HAP-1 (cell line): ENCODE measurements around the gene AEBP2.

Experiments
- DNase-seq, 2 experiments: peaks; one replicate each; pipeline ENCODE4 v3.0.0-alpha.2; 2016 to 2020; ENCODE audit warnings: low spot score in 2 of 2
- H3K27me3 ChIP-seq: fragments of 250-450 bp; sonication (Bioruptor Pico); 2 replicates; pipeline ENCODE4 v1.5.1; 2020; ENCODE audit warnings: low read depth, mild to moderate bottlenecking, moderate library complexity
- H3K36me3 ChIP-seq: fragments of 250-450 bp; sonication (Bioruptor Pico); replicated peaks from 2 replicates; pipeline ENCODE4 v1.5.1; 2020; ENCODE audit warnings: mild to moderate bottlenecking
- H3K4me1 ChIP-seq: fragments of 250-450 bp; sonication (Bioruptor Pico); 2 replicates; pipeline ENCODE4 v1.5.1; 2020; ENCODE audit warnings: mild to moderate bottlenecking
- H3K4me3 ChIP-seq: fragments of 250-450 bp; sonication (Bioruptor Pico); 2 replicates; pipeline ENCODE4 v1.5.1; 2020; ENCODE audit warnings: mild to moderate bottlenecking, moderate library complexity
- H3K9me3 ChIP-seq: fragments of 250-450 bp; sonication (Bioruptor Pico); 2 replicates; pipeline ENCODE4 v1.5.1; 2020; ENCODE audit warnings: mild to moderate bottlenecking, moderate library complexity
- in situ Hi-C: fragments of 300-500 bp; cut with MboI; formaldehyde crosslinking; loops from 3 replicates; pipeline ENCODE4 v1.14.3; 2020; ENCODE audit warnings: low sequenced_read_pairs, inconsistent platforms, mixed read lengths

Gene AEBP2

DNA sequence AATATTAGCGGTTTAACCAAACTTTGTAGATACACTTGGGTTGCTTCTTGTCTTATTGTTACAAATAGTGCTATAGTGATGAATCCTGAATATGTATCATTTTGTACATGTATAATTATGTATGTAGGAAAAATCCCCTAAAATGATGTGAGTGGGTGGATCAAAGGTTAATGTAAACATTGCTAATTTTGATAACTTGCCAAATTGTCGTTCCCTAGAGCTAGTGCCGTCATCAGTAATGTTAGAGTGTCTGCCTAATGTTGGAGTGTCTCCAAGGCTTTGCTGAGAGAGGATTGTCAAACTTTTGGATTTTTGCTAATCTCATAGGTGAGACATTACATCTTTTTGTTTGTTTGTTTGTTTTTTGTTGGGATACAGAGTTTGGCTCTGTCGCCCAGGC is 44.4 kb downstream of the AEBP2 start:
- H3K4me3 ChIP-seq: no peak overlapping the region
- DNase-seq: no peak
- H3K9me3 ChIP-seq: no peaks in the 10 kb centered on the region
- H3K36me3 ChIP-seq: peaks cover 46% of the 10 kb centered on the region
- no peaks in the 10 kb centered on the region for H3K4me1 ChIP-seq
- in situ Hi-C loops: no loop called here
- H3K27me3 ChIP-seq: no peaks in the 10 kb centered on the region

DNA sequence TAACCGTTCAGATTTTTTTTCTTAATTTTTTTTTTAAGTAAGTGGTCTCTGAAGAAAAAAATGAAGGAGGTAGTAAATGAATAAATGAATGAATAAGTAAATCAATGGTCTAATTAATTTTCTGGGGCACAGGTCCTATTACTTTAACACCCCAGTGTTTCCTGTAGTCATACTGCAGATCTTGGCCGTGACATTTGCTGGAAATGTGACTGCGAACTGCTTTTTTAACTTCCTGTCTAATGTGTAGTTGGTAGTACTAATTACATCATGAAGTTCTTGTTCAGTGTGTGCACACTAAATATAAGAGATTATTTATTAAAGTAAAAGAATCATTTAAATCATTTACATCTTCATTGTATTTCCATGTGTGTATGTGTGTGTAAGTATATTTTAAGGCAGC is 45.4 kb downstream of the AEBP2 start:
- Histone ChIP-seq H3K4me3 (no peak overlapping the region), H3K36me3 (peaks cover 41% of the 10 kb centered on the region), H3K27me3 (no peaks in the 10 kb centered on the region), H3K9me3 (no peaks in the 10 kb centered on the region), H3K4me1 (no peaks in the 10 kb centered on the region; the same call in 1 of the 2 replicates)
- no peak for DNase-seq
- in situ Hi-C loops: no loop called here

DNA sequence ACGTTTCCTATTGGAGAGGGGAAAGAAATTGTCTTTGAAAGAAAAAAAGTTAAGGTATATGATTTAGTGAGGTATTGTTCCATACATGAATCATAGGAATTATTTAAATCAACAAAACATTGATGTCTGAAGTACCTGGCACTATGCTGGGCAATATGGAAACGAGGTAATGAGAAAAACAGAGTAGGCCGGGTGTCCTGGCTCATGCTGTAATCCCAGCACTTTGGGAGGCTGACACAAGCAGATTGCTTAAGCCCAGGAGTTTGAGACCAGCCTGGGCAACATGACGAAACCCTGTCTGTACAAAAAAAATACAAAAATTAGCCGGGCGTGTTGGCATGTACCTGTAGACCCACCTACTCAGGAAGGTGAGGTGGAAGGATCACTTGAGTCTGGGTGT is 45.9 kb downstream of the AEBP2 start:
- no peaks in the 10 kb centered on the region for H3K27me3 ChIP-seq
- H3K9me3 ChIP-seq: no peaks in the 10 kb centered on the region
- peaks cover 36% of the 10 kb centered on the region for H3K36me3 ChIP-seq
- in situ Hi-C loops: no loop called here
- DNase-seq: no peak
- no peaks in the 10 kb centered on the region; the same call in 1 of the 2 replicates for H3K4me1 ChIP-seq
- H3K4me3 ChIP-seq: no peak overlapping the region

DNA sequence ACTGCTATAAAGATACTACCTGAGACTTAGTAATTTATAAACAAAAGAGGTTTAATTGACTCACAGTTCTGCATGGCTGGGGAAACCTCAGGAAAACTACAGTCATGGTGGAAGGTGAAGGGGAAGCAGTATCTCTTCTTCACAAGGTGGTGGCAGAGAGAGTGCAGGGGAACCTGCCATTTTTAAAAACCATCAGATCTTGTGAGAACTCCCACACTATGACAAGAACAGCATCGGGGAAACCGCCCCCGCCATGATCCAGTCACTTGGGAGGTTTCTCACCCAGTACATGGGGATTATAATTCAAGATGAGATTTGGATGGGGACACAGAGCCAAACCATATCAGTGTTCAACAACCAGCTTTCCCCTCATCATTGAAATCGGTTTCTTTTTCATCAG is 49.9 kb downstream of the AEBP2 start:
- in situ Hi-C loops: no loop called here
- Histone ChIP-seq H3K4me1 (peaks cover 14% of the 10 kb centered on the region), H3K27me3 (no peaks in the 10 kb centered on the region)

DNA sequence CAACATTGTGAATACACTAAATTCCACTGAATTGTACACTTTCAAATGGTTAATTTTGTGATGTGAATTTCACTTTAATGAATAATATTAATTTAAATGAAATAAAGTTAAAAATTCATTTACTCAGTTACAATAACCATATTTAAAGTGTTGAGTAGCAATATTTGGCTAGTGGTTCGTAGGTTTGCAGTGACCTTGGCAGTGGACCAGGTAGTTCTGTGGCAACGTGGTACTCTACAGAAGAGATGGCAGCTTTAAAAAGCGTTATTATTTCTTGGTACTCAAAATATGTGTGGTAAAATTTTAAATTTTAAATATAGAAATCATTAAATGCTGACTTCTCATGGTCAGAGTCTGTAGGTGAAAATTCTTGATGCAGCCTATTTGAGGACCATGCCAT is 51.6 kb downstream of the AEBP2 start:
- Histone ChIP-seq H3K4me3 (no peak overlapping the region), H3K27me3 (no peaks in the 10 kb centered on the region), H3K36me3 (peaks cover 37% of the 10 kb centered on the region), H3K4me1 (peaks cover 21% of the 10 kb centered on the region), H3K9me3 (no peaks in the 10 kb centered on the region)
- in situ Hi-C loops: no loop called here
- no peak for DNase-seq

More for the DNA sequence above, 49.9 kb downstream of the AEBP2 start:
- Histone ChIP-seq H3K36me3 (peaks cover 26% of the 10 kb centered on the region), H3K9me3 (no peaks in the 10 kb centered on the region), H3K4me3 (no peak overlapping the region)
- no peak for DNase-seq

DNA sequence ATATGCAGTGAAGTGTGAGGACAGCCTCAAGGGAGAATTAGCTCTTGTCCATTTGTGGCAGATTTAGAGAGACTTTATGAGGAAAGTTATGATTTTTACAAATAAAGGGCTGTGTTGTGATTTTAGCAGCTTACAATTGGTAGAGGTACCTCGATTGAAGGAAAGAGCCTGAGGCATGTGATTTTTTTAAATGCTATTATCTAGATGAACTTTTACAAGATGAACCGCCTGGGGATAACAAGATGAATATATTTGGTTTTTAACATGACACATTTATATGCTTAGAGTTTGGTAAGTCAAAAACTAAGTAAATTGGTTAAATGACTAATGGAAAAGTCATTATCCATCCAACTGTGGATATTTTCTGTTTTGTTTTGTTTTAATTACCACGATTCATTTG is 52.6 kb downstream of the AEBP2 start:
- no peaks in the 10 kb centered on the region for H3K9me3 ChIP-seq
- H3K4me3 ChIP-seq: no peak overlapping the region
- in situ Hi-C loops: no loop called here
- peaks cover 23% of the 10 kb centered on the region for H3K4me1 ChIP-seq
- H3K27me3 ChIP-seq: no peaks in the 10 kb centered on the region
- peaks cover 32% of the 10 kb centered on the region for H3K36me3 ChIP-seq
- DNase-seq: peak in 1 of 2 experiments; percentile 62

DNA sequence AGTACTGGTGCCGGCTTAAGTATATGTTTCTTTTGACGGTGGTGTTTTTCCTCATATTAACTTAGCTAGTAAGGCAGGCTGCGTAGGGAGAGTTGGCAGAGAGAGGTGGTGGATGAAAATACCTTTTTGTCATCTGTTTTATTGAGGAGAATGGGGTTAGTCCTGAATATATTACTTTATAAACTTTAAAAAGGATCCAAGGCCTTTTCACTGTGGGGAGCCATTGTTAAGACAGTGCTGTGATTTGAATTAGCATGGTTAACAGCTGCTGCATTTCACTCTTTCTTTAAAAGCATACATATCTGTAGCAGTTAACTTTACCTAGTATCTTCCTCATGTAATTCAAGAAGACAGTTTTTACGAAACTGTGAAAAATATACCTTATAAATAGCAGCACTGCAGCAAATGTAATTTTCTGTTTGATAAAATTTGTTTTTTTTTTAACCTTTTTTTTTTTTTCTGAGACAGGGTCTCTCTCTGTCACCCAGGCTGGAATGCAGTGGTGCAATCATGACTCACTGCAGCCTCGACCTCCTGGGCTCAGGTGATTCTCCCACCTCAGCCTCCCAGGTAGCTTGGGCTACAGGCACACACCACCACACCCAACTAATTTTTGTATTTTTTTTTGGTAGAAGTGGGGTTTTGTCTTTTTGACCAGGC is 57.1 kb downstream of the AEBP2 start:
- H3K36me3 ChIP-seq: peaks cover 54% of the 10 kb centered on the region
- no peaks in the 10 kb centered on the region for H3K9me3 ChIP-seq
- no peaks in the 10 kb centered on the region for H3K27me3 ChIP-seq
- H3K4me3 ChIP-seq: no peak overlapping the region
- peaks cover 18% of the 10 kb centered on the region for H3K4me1 ChIP-seq
- peak in 1 of 2 experiments; percentile 40 for DNase-seq
- in situ Hi-C loops: no loop called here

DNA sequence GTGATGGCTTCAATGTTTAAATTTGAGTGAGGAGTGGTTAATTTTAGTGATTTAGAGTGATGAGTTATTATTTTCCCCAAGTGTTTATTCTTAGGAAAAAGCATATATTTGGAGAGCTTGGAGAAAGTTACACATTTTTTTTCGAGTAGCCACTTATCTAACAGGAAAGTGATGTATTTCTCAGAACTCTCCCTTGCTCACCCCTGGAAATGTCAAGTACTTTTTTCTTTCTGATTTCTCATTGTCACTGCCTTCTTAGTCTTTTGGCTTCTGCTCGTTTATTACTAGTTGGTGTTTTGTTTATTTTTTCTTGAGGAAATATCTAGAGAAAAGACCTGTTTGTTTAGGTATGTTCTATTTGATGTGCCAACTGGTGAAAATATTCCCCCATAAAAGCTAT is 58.8 kb downstream of the AEBP2 start:
- no peaks in the 10 kb centered on the region for H3K9me3 ChIP-seq
- peaks cover 9% of the 10 kb centered on the region for H3K4me1 ChIP-seq
- peaks cover 67% of the 10 kb centered on the region for H3K36me3 ChIP-seq
- DNase-seq: no peak
- no peaks in the 10 kb centered on the region for H3K27me3 ChIP-seq
- H3K4me3 ChIP-seq: no peak overlapping the region
- in situ Hi-C loops: no loop called here

DNA sequence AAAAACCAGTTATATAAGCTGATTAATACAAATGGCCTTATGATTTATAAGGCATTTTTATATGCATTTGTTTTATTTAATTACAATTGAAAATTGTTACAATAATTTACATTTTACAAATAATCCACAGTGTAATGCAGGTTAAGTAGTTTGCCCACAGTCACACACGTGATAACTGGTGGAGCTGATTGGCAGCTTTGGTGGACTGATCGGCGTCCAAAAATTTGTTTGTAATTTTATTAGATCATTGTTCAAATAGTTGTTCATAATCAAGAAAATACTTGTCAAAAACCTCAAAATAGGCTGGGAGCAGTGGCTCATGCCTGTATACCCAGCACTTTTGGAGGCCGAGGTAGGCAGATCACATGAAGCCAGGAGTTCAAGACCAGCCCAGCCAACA is 59.7 kb downstream of the AEBP2 start:
- Histone ChIP-seq H3K9me3 (no peaks in the 10 kb centered on the region), H3K27me3 (no peaks in the 10 kb centered on the region), H3K4me3 (no peak overlapping the region), H3K4me1 (peaks cover 9% of the 10 kb centered on the region), H3K36me3 (peaks cover 61% of the 10 kb centered on the region)
- no peak for DNase-seq
- in situ Hi-C loops: no loop called here

DNA sequence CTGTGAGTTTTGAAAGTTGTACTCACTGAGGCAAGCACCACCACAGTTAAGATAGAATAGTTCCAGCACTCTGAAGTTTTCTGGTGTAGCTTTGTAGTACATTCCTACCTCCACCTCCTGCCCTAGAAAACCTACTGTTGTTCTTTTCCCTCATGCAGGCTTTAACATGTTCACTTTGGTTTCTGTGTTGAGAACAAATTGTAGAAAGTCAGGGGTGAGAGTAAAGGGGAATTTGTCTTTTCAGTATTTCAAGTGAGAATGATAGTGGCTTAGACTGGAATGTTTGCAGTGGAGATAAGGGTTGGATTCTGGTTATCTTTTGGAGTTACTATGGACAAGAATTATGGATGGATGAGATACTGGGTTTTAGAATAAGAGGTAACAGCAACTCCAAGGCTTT is 67.2 kb downstream of the AEBP2 start:
- Histone ChIP-seq H3K27me3 (no peaks in the 10 kb centered on the region), H3K4me3 (no peak overlapping the region), H3K9me3 (no peaks in the 10 kb centered on the region), H3K36me3 (peaks cover 53% of the 10 kb centered on the region), H3K4me1 (no peaks in the 10 kb centered on the region)
- no peak for DNase-seq
- in situ Hi-C loops: no loop called here

DNA sequence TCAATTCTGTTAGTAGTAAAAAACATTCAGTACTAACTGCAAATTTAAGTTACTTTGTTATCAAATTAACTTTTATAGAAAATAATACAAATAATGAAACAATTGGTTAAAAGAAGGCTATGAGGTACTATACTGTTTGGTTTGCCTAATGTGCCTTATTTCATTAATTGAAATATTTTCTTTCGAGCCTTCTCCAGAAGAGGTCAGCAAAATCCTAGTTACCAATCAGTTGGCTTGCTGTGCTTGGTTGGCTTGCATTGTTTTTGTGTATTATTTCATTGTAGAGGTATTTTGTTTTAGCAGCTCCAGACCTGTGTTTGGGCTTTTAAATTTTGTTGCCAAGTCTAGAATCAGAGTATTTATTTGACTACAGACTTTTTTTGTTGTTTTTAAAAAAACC is 68.5 kb downstream of the AEBP2 start:
- Histone ChIP-seq H3K9me3 (no peaks in the 10 kb centered on the region), H3K4me3 (no peak overlapping the region), H3K27me3 (no peaks in the 10 kb centered on the region), H3K36me3 (peaks cover 56% of the 10 kb centered on the region), H3K4me1 (no peaks in the 10 kb centered on the region)
- DNase-seq: no peak
- in situ Hi-C loops: no loop called here

DNA sequence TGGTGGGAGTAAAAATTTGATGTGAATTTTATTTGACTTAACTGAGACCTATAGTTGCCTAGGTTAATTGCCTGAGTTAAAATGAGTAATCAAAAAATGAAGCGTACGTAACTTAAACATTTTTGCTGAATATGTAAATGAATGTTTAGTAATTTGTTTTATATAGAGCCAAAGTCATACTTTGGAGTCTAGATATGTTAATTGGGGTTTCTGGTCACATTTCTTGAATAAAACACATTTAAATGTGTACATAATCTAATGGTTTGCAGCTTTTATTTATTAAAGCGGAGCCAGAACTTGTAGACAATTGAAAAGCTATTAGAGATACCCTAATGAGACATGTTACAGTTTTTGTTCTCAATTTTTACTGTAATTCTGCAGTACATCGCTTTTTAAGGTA is 71.2 kb downstream of the AEBP2 start:
- in situ Hi-C loops: no loop called here
- peaks cover 56% of the 10 kb centered on the region for H3K36me3 ChIP-seq

DNA sequence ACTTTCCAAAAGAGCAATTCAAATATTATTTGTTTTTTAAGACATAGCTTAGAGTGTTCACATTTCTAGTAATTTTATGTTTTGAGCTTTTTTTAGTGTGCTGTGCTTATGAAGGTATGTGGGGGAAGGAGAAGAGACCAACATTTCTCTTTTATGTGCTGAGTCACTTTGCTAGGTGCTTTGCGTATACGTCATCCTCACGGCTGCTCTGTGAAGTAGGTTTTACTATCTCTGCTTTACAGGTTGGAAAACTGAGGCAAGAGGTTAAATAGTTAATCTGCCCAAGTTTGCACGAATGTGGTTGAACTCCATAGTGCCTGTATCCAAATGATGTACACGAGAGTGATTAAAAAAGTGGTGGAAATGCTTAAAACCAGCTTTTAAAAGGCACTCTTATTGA is 75.9 kb downstream of the AEBP2 start:
- H3K4me3 ChIP-seq: no peak overlapping the region
- no peaks in the 10 kb centered on the region for H3K9me3 ChIP-seq
- H3K36me3 ChIP-seq: peaks cover 75% of the 10 kb centered on the region
- no peak for DNase-seq
- H3K4me1 ChIP-seq: no peaks in the 10 kb centered on the region; the same call in 1 of the 2 replicates
- in situ Hi-C loops: no loop called here
- H3K27me3 ChIP-seq: no peaks in the 10 kb centered on the region

More for the DNA sequence above, 71.2 kb downstream of the AEBP2 start:
- no peaks in the 10 kb centered on the region for H3K9me3 ChIP-seq
- DNase-seq: no peak
- H3K4me3 ChIP-seq: no peak overlapping the region
- no peaks in the 10 kb centered on the region for H3K27me3 ChIP-seq
- no peaks in the 10 kb centered on the region; the same call in 1 of the 2 replicates for H3K4me1 ChIP-seq

DNA sequence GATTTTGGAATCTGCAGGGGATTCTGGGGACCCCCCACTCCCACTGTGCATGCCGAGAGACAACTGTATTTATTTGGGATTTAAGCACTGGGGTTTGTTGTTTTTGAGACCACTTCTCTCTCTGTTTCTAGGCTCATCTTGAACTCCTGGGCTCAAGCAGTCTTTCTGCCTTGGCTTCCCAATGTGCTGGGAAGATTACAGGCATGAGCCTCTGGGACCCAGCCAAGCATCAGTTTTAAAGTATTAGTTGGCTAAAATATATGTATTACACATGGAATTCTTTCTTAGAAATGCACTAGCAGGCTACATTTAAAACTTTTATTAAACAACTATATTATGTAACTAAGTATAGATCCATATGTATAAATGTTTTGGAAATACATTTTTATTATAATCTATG is 78.3 kb downstream of the AEBP2 start:
- Histone ChIP-seq H3K9me3 (no peaks in the 10 kb centered on the region), H3K36me3 (peaks cover 58% of the 10 kb centered on the region), H3K4me3 (no peak overlapping the region), H3K27me3 (no peaks in the 10 kb centered on the region), H3K4me1 (no peaks in the 10 kb centered on the region; the same call in 1 of the 2 replicates)
- in situ Hi-C loops: no loop called here
- no peak for DNase-seq

DNA sequence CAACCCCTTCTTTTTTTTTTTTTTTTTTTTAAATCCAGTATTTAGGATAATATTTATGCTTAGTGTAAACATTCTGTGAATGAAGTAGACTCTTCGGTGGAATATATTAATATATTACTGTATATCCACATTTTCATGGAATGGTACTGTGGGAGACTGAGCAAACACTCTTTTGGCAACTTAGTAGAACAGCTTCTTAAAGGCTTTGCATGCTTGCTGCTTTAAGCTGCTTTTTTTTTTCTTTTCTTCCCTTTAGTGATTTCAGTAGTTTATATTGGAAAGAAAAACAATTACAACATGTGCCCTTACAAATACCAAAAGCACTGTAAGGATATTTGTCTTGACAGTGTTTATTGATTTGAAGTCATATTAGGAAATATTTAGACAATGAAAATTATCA is 78.9 kb downstream of the AEBP2 start:
- H3K36me3 ChIP-seq: peaks cover 53% of the 10 kb centered on the region
- H3K4me1 ChIP-seq: no peaks in the 10 kb centered on the region; the same call in 1 of the 2 replicates
- no peaks in the 10 kb centered on the region for H3K27me3 ChIP-seq
- in situ Hi-C loops: no loop called here
- no peak overlapping the region for H3K4me3 ChIP-seq
- no peak for DNase-seq
- H3K9me3 ChIP-seq: no peaks in the 10 kb centered on the region
